Measurements from ENCODE around the gene CUX1.

DNA sequence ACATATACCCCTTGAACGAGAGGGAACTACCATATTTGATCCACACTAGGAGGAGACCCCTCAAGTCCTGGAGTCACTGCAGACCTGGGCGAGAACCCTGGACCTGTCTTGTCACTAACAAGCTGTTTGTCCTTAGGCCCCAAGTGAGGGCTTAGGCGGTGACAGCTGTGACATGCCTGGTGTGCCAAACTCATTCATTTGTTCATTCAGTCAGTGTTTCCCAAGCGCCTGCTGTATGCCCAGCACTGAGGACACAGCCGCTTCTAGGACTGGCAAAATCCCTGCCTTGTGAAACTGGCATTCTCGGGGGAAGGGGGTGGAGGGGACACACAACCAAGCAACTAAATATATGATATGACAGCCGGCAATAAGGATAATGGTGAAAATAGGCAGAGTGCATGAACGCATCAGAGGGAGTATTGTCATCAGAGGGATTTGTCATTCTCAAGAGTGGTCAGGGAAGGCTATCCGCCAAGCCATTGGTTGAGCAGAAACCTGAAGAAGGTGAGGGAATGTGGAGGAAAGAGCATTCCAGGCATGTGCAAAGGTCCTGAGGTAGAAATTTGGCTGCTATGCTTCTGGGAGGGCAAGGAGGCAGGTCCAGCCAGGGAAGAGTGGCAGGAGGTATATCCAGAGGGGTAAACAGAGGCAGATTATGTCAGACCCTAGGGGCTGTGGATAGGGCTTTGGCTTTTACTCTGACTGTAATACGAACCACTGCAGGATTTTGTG lies 480.2 kb downstream of the CUX1 start:
- TF ChIP-seq, protein P1, sequence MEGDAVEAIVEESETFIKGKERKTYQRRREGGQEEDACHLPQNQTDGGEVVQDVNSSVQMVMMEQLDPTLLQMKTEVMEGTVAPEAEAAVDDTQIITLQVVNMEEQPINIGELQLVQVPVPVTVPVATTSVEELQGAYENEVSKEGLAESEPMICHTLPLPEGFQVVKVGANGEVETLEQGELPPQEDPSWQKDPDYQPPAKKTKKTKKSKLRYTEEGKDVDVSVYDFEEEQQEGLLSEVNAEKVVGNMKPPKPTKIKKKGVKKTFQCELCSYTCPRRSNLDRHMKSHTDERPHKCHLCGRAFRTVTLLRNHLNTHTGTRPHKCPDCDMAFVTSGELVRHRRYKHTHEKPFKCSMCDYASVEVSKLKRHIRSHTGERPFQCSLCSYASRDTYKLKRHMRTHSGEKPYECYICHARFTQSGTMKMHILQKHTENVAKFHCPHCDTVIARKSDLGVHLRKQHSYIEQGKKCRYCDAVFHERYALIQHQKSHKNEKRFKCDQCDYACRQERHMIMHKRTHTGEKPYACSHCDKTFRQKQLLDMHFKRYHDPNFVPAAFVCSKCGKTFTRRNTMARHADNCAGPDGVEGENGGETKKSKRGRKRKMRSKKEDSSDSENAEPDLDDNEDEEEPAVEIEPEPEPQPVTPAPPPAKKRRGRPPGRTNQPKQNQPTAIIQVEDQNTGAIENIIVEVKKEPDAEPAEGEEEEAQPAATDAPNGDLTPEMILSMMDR (IDR thresholded peaks at IDR 0.05): no peak
- no peak for TF ChIP-seq POLR2A (IDR thresholded peaks at IDR 0.05)

Data from esophagus squamous epithelium (tissue), 4 donors.